Skeletal muscle tissue (tissue), 4 donors: ENCODE data around the gene COPS7A. TPM values are rescaled to one million over a fixed set of nuclear protein-coding genes. Genes with fewer than 3 reads are reported as not detected.
"Not testable (repeated sequence)": the region's sequence is repeated elsewhere in the genome, so short reads cannot be mapped to it uniquely, and the experiment has no call there.

Experiments
- H3K27ac ChIP-seq: one replicate; pipeline ENCODE4 v1.7.0; 2013; ENCODE audit warnings: mild to moderate bottlenecking, low read depth, low read length, inconsistent platforms
- H3K27me3 ChIP-seq, 3 donors: one replicate each; pipeline ENCODE4 v1.7.0; 2013; ENCODE audit warnings: low read length in 3 of 3; ENCODE audit not compliant: control insufficient read depth in 3 of 3, insufficient read depth in 3 of 3
- H3K36me3 ChIP-seq, 3 donors: one replicate each; pipeline ENCODE4 v1.7.0; 2013; ENCODE audit warnings: low read length in 3 of 3; ENCODE audit not compliant: control insufficient read depth in 3 of 3, insufficient read depth in 3 of 3
- H3K4me1 ChIP-seq, 3 donors: one replicate each; pipeline ENCODE4 v1.7.0; 2013; ENCODE audit warnings: low read length in 3 of 3, mild to moderate bottlenecking in 3 of 3; ENCODE audit not compliant: control insufficient read depth in 3 of 3, insufficient read depth in 3 of 3
- H3K4me3 ChIP-seq, 3 donors: one replicate each; pipeline ENCODE4 v1.7.0; 2013; ENCODE audit warnings: low read length in 3 of 3
- H3K9ac ChIP-seq, 3 donors: one replicate each; pipeline ENCODE4 v1.7.0; 2013; ENCODE audit warnings: low read length in 3 of 3, mild to moderate bottlenecking in 3 of 3, moderate library complexity in 2 of 3, low read depth in 1 of 3
- H3K9me3 ChIP-seq, 3 donors: one replicate each; pipeline ENCODE4 v1.7.0; 2013; ENCODE audit warnings: low read length in 3 of 3; ENCODE audit not compliant: control insufficient read depth in 3 of 3
- total RNA-seq: library from RNA; depleted of rRNA; stranded (reverse); fragments of >200 nt; gene quantifications from one replicate; pipeline ENCODE4 v1.2.3, GENCODE V29; 2014
- donor health status: Osteomylitis.

The COPS7A gene
- total RNA-seq, 1 donor from 2014 or later: 30.8 TPM

GRCh38 chr12:6729186-6729585 is 5.3 kb downstream of the COPS7A start:
- H3K4me1 ChIP-seq: peaks cover 6 to 8% (median 7%) of the 10 kb centered on the region in 3 donors
- peaks cover 43 to 53% (median 46%) of the 10 kb centered on the region in 3 donors for H3K36me3 ChIP-seq
- no peaks in the 10 kb centered on the region for H3K9me3 ChIP-seq
- H3K27ac ChIP-seq: no peak overlapping the region
- no peak overlapping the region for H3K4me3 ChIP-seq
- no peaks in the 10 kb centered on the region for H3K27me3 ChIP-seq
- no peak overlapping the region for H3K9ac ChIP-seq

- Histone ChIP-seq H3K9ac (no peak overlapping the region), H3K4me1 (peaks cover under 1 to 2% (median under 1%) of the 10 kb centered on the region in 3 donors), H3K4me3 (no peak overlapping the region), H3K27me3 (no peaks in the 10 kb centered on the region), H3K9me3 (no peaks in the 10 kb centered on the region), H3K36me3 (peaks cover 43 to 53% (median 50%) of the 10 kb centered on the region in 3 donors), H3K27ac (no peak overlapping the region)
These were observed 6.3 kb downstream of the COPS7A start for GRCh38 chr12:6730169-6730568.

GRCh38 chr12:6734506-6735387 is 10.9 kb downstream of the COPS7A start:
- Histone ChIP-seq H3K27ac (no peak overlapping the region), H3K9ac (peak overlapping the region in 2 of 3 donors; percentile 21 to 41), H3K4me3 (no peak overlapping the region), H3K36me3 (peaks cover 18 to 27% (median 26%) of the 10 kb centered on the region in 3 donors), H3K9me3 (no peaks in the 10 kb centered on the region), H3K27me3 (no peaks in the 10 kb centered on the region), H3K4me1 (peaks cover 6 to 11% (median 7%) of the 10 kb centered on the region in 3 donors)

- H3K9ac ChIP-seq: peak overlapping the region; percentile 24 to 41 (median 37)
- no peaks in the 10 kb centered on the region for H3K9me3 ChIP-seq
- H3K4me1 ChIP-seq: peaks cover 6 to 11% (median 7%) of the 10 kb centered on the region in 3 donors
- peaks cover 9 to 18% (median 17%) of the 10 kb centered on the region in 3 donors for H3K36me3 ChIP-seq
- H3K4me3 ChIP-seq: no peak overlapping the region
- H3K27ac ChIP-seq: peak overlapping the region; percentile 67
- no peaks in the 10 kb centered on the region for H3K27me3 ChIP-seq
These were observed 11.8 kb downstream of the COPS7A start for GRCh38 chr12:6735448-6736191.

- H3K36me3 ChIP-seq: peaks cover 0 to 8% (median 7%) of the 10 kb centered on the region in 3 donors
- no peak overlapping the region for H3K4me3 ChIP-seq
- no peak overlapping the region for H3K27ac ChIP-seq
- peaks cover 6 to 11% (median 7%) of the 10 kb centered on the region in 3 donors for H3K4me1 ChIP-seq
- H3K9me3 ChIP-seq: no peaks in the 10 kb centered on the region
- no peaks in the 10 kb centered on the region for H3K27me3 ChIP-seq
- peak overlapping the region in 1 of 3 donors; percentile 14 for H3K9ac ChIP-seq
These were observed 12.9 kb downstream of the COPS7A start for GRCh38 chr12:6736754-6737153.

GRCh38 chr12:6742080-6742479 is 18.2 kb downstream of the COPS7A start:
- H3K4me3 ChIP-seq, H3K9ac ChIP-seq, H3K9me3 ChIP-seq, H3K27ac ChIP-seq, H3K4me1 ChIP-seq, H3K36me3 ChIP-seq, H3K27me3 ChIP-seq: not testable (repeated sequence)

GRCh38 chr12:6742834-6743233 is 19.0 kb downstream of the COPS7A start:
- Histone ChIP-seq H3K9me3 (no peaks in the 10 kb centered on the region), H3K36me3 (peaks cover 14 to 17% (median 15%) of the 10 kb centered on the region in 3 donors), H3K9ac (no peak overlapping the region), H3K4me3 (no peak overlapping the region), H3K27me3 (no peaks in the 10 kb centered on the region), H3K27ac (no peak overlapping the region), H3K4me1 (peaks cover 5 to 10% (median 6%) of the 10 kb centered on the region in 3 donors)

GRCh38 chr12:6743300-6743699 is 19.5 kb downstream of the COPS7A start:
- H3K9ac ChIP-seq, H3K9me3 ChIP-seq, H3K4me3 ChIP-seq, H3K27ac ChIP-seq, H3K27me3 ChIP-seq: not testable (repeated sequence)
- peaks cover 17 to 22% (median 19%) of the 10 kb centered on the region in 3 donors for H3K36me3 ChIP-seq
- peaks cover 5 to 10% (median 6%) of the 10 kb centered on the region in 3 donors for H3K4me1 ChIP-seq

- peaks cover 43 to 45% (median 45%) of the 10 kb centered on the region in 3 donors for H3K36me3 ChIP-seq
- H3K9ac ChIP-seq: peak overlapping the region in 1 of 3 donors; percentile 8
- no peaks in the 10 kb centered on the region for H3K9me3 ChIP-seq
- no peaks in the 10 kb centered on the region for H3K27me3 ChIP-seq
- no peak overlapping the region for H3K4me3 ChIP-seq
- peaks cover 5 to 10% (median 6%) of the 10 kb centered on the region in 3 donors for H3K4me1 ChIP-seq
- peak overlapping the region; percentile 40 for H3K27ac ChIP-seq
These were observed 22.1 kb downstream of the COPS7A start for GRCh38 chr12:6745741-6746525.
